Loucy (cell line): ENCODE results near the gene SELENON.

Source experiments
- H2AFZ ChIP-seq: fragments of 200-600 bp; sonication (generic); 2 replicates; pipeline ENCODE4 v1.6.0; 2016; ENCODE audit warnings: antibody characterized with exemption, mild to moderate bottlenecking, low read length, moderate library complexity
- H3F3A ChIP-seq: fragments of 200-600 bp; 2 replicates; pipeline ENCODE4 v1.6.0; 2016; ENCODE audit warnings: antibody characterized with exemption, low read depth, mild to moderate bottlenecking
- H3K27me3 ChIP-seq: fragments of 200-600 bp; sonication (generic); 2 replicates; pipeline ENCODE4 v1.6.1; 2014; ENCODE audit warnings: low read length, mild to moderate bottlenecking; ENCODE audit not compliant: insufficient read depth, poor library complexity, severe bottlenecking
- H3K36me3 ChIP-seq: fragments of 200-600 bp; sonication (generic); 2 replicates; pipeline ENCODE4 v1.6.1; 2016; ENCODE audit warnings: low read length; ENCODE audit not compliant: insufficient read depth
- H3K4me1 ChIP-seq: fragments of 200-600 bp; sonication (generic); 2 replicates; pipeline ENCODE4 v1.5.1; 2014; ENCODE audit warnings: low read length, mild to moderate bottlenecking; ENCODE audit not compliant: insufficient read depth, poor library complexity, severe bottlenecking
- H3K4me2 ChIP-seq: fragments of 200-600 bp; sonication (generic); 2 replicates; pipeline ENCODE4 v1.6.0; 2014; ENCODE audit warnings: antibody characterized with exemption, low read length, low read depth, mild to moderate bottlenecking; ENCODE audit not compliant: poor library complexity, severe bottlenecking
- H3K4me3 ChIP-seq: fragments of 200-600 bp; sonication (generic); 2 replicates; pipeline ENCODE4 v1.5.1; 2014; ENCODE audit warnings: low read length, mild to moderate bottlenecking, mixed read lengths; ENCODE audit not compliant: poor library complexity, severe bottlenecking
- H3K79me2 ChIP-seq: fragments of 200-600 bp; sonication (generic); 2 replicates; pipeline ENCODE4 v1.6.1; 2014; ENCODE audit warnings: low read length; ENCODE audit not compliant: insufficient read depth
- H3K9ac ChIP-seq: fragments of 200-600 bp; sonication (generic); 2 replicates; pipeline ENCODE4 v1.6.0; 2014; ENCODE audit warnings: mild to moderate bottlenecking, low read depth, low read length, moderate library complexity; ENCODE audit not compliant: poor library complexity, severe bottlenecking
- H3K9me2 ChIP-seq: fragments of 200-600 bp; sonication (generic); replicated peaks from 2 replicates; pipeline ENCODE4 v1.6.1; 2016; ENCODE audit warnings: low read depth, low read length, mixed read lengths
- H3K9me3 ChIP-seq: fragments of 200-600 bp; sonication (generic); 2 replicates; pipeline ENCODE4 v1.6.1; 2014; ENCODE audit warnings: mild to moderate bottlenecking, antibody characterized with exemption, low read length, low read depth; ENCODE audit not compliant: insufficient read depth
- H4K20me1 ChIP-seq: fragments of 200-600 bp; sonication (generic); 2 replicates; pipeline ENCODE4 v1.6.0; 2014; ENCODE audit warnings: antibody characterized with exemption, low read length, mild to moderate bottlenecking; ENCODE audit not compliant: insufficient read depth, poor library complexity, severe bottlenecking
- CTCF ChIP-seq: fragments of 200-600 bp; sonication (generic); conservative IDR thresholded peaks from 2 replicates; pipeline ENCODE4 v1.5.1; 2014; ENCODE audit warnings: mild to moderate bottlenecking, antibody characterized with exemption, low read length
- EZH2phosphoT487 ChIP-seq: fragments of 200-600 bp; IDR thresholded peaks from 2 replicates; pipeline ENCODE4 v1.6.1; 2018; ENCODE audit warnings: antibody characterized with exemption, mild to moderate bottlenecking, moderate library complexity, borderline replicate concordance

SELENON gene

GRCh38 chr1:25797939-25798338 lies 2.1 kb upstream of the SELENON start:
- TF ChIP-seq CTCF (peak; percentile 82), EZH2phosphoT487 (no peak)
- no peak overlapping the region for H2AFZ ChIP-seq
- H3F3A ChIP-seq, result no peaks in the 10 kb centered on the region

GRCh38 chr1:25798666-25799351 lies 1.2 kb upstream of the SELENON start:
- TF ChIP-seq EZH2phosphoT487 (no peak), CTCF (no peak)
- H3K4me3 ChIP-seq, result no peak overlapping the region
- H4K20me1 ChIP-seq, result no peaks in the 10 kb centered on the region
- H3K4me1 ChIP-seq, result no peaks in the 10 kb centered on the region
- no peak overlapping the region for H3K9ac ChIP-seq
- no peak overlapping the region for H3K4me2 ChIP-seq
- no peaks in the 10 kb centered on the region for H3F3A ChIP-seq
- H3K9me2 ChIP-seq, result no peaks in the 10 kb centered on the region
- no peaks in the 10 kb centered on the region for H3K9me3 ChIP-seq
- peaks cover 11% of the 10 kb centered on the region for H3K27me3 ChIP-seq
- no peaks in the 10 kb centered on the region for H3K79me2 ChIP-seq
- no peak overlapping the region for H2AFZ ChIP-seq
- no peaks in the 10 kb centered on the region for H3K36me3 ChIP-seq

More at GRCh38 chr1:25797939-25798338, 2.1 kb upstream of the SELENON start:
- Histone ChIP-seq H3K9me2 (no peaks in the 10 kb centered on the region), H3K9me3 (no peaks in the 10 kb centered on the region), H3K79me2 (no peaks in the 10 kb centered on the region), H4K20me1 (no peaks in the 10 kb centered on the region), H3K4me3 (no peak overlapping the region), H3K36me3 (no peaks in the 10 kb centered on the region), H3K4me1 (no peaks in the 10 kb centered on the region), H3K27me3 (peaks cover 11% of the 10 kb centered on the region), H3K9ac (no peak overlapping the region), H3K4me2 (no peak overlapping the region)

GRCh38 chr1:25799352-25799934 lies 550 bp upstream of the SELENON start:
- Histone ChIP-seq H3K4me2 (no peak overlapping the region), H2AFZ (no peak overlapping the region)

More at GRCh38 chr1:25799352-25799934, 550 bp upstream of the SELENON start:
- TF ChIP-seq CTCF (no peak), EZH2phosphoT487 (no peak)
- H3K9me3 ChIP-seq, result no peaks in the 10 kb centered on the region
- H3K79me2 ChIP-seq, result no peaks in the 10 kb centered on the region
- no peaks in the 10 kb centered on the region for H4K20me1 ChIP-seq
- no peak overlapping the region for H3K4me3 ChIP-seq
- H3K27me3 ChIP-seq, result peaks cover 11% of the 10 kb centered on the region
- H3K9ac ChIP-seq, result no peak overlapping the region
- H3K9me2 ChIP-seq, result no peaks in the 10 kb centered on the region
- no peaks in the 10 kb centered on the region for H3K4me1 ChIP-seq
- H3F3A ChIP-seq, result no peaks in the 10 kb centered on the region
- H3K36me3 ChIP-seq, result no peaks in the 10 kb centered on the region
